ENCODE data around the gene APCDD1L. TPM values are rescaled to one million over a fixed set of nuclear protein-coding genes. Genes with fewer than 3 reads are reported as not detected.
A peak's percentile ranks its signal among the peaks of the same experiment; 100 is the strongest.
"Not testable (repeated sequence)": the region's sequence is repeated elsewhere in the genome, so short reads cannot be mapped to it uniquely, and the experiment has no call there.

The APCDD1L gene
- total and polyA plus RNA-seq, 8 donors = 0.16 to 1.8 (median 0.32) TPM

DNA sequence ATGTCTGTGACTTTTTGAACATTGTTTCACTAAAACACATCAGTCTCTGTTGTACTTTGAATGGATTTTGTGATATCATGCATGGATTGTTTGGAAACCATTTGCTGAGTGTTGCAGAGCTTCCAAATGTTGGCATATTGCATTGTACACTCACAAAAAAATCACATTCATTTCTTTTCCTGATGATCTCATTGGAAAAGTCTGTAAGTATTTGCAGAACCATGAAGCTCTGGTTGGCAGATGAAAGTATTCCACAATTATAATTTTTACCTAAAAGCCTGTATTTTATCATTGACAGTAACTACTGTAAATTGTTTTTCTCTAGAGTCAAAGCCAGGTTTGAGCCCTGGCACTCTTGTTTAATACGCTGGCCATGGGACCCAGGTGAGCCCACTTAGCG, 84.1 kb downstream of the APCDD1L start:
- Histone ChIP-seq H3K9me3 (no peaks in the 10 kb centered on the region), H3K27ac (no peak overlapping the region), H3K4me1 (peaks cover 5 to 6% (median 5%) of the 10 kb centered on the region in 3 donors), H3K4me3 (no peak overlapping the region), H3K36me3 (no peaks in the 10 kb centered on the region), H3K27me3 (no peaks in the 10 kb centered on the region)
- no peak for DNase-seq
- WGBS, 2 donors = 86 to 97% methylated on average over 2 of the region's 2 CpGs
- intact Hi-C loops (cut with DNase I) = no loop called here
- no peak for ATAC-seq
- TF ChIP-seq, protein P1, sequence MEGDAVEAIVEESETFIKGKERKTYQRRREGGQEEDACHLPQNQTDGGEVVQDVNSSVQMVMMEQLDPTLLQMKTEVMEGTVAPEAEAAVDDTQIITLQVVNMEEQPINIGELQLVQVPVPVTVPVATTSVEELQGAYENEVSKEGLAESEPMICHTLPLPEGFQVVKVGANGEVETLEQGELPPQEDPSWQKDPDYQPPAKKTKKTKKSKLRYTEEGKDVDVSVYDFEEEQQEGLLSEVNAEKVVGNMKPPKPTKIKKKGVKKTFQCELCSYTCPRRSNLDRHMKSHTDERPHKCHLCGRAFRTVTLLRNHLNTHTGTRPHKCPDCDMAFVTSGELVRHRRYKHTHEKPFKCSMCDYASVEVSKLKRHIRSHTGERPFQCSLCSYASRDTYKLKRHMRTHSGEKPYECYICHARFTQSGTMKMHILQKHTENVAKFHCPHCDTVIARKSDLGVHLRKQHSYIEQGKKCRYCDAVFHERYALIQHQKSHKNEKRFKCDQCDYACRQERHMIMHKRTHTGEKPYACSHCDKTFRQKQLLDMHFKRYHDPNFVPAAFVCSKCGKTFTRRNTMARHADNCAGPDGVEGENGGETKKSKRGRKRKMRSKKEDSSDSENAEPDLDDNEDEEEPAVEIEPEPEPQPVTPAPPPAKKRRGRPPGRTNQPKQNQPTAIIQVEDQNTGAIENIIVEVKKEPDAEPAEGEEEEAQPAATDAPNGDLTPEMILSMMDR (IDR thresholded peaks at IDR 0.05) = no peak
- no peak for FAIRE-seq

DNA sequence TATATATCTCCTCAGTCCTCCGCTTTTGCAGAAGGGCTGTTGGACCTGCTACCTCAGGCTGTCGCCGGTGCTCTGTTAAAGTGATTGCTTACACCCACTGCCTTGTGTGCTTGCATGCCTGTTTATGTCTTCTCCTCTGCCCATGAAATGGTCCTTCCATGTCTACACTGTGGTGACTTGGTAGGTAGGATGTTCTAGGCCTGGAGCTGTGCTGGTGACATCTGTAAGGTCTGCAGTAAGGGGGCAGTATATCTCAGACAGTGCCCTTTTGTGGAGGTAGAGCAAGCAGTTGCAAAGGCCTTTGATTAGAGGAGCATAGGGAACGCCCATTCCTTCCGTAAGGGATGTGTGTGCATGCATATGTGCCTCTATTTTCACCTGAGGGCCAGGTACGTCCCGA, 85.9 kb downstream of the APCDD1L start:
- TF ChIP-seq, protein P1 (IDR thresholded peaks at IDR 0.05) = no peak
- Histone ChIP-seq H3K4me3 (no peak overlapping the region), H3K4me1 (peaks cover 5 to 6% (median 5%) of the 10 kb centered on the region in 3 donors), H3K36me3 (no peaks in the 10 kb centered on the region), H3K27me3 (no peaks in the 10 kb centered on the region), H3K27ac (no peak overlapping the region), H3K9me3 (no peaks in the 10 kb centered on the region)
- no peak for ATAC-seq
- no peak for FAIRE-seq
- no peak for DNase-seq
- 89 to 99% methylated on average over 7 of the region's 7 CpGs for WGBS, 2 donors
- intact Hi-C loops (cut with DNase I) = no loop called here

DNA sequence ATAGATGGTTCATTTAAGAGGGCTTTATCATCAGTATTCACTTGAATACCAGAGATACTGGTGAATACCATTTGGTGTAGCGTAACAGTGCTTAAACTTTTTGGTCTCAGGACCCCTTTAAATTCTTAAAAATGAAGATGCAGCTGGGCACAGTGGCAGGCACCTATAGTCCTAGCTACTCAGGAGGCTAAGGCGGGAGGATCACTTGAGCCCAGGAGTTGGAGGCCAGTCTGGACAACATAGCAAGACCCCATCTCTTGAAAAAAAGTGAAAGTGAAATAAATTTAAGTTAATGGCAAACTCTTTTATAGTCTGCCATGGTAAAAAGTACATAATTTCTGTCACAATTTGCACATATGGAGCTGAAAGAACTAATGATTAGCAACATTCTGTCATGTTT, 86.8 kb downstream of the APCDD1L start:
- DNase-seq (no peak), FAIRE-seq (no peak), ATAC-seq (no peak)
- Histone ChIP-seq H3K4me3 (no peak overlapping the region), H3K36me3 (no peaks in the 10 kb centered on the region), H3K4me1 (peaks cover 5 to 6% (median 5%) of the 10 kb centered on the region in 3 donors), H3K9me3 (no peaks in the 10 kb centered on the region), H3K27me3 (no peaks in the 10 kb centered on the region), H3K27ac (no peak overlapping the region)
- TF ChIP-seq, protein P1 (IDR thresholded peaks at IDR 0.05) = no peak
- intact Hi-C loops (cut with DNase I) = no loop called here
- WGBS, 2 donors = 98 to 99% methylated on average over 2 of the region's 2 CpGs

DNA sequence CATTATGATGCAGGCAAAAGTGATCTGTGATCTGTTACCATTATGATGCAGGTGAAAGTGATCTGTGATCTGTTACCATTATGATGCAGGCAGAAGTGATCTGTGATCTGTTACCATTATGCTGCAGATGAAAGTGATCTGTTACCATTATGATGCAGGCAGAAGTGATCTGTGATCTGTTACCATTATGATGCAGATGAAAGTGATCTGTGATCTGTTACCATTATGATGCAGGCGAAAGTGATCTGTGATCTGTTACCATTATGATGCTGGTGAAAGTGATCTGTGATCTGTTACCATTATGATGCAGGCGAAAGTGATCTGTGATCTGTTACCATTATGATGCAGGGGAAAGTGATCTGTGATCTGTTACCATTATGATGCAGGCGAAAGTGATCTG, 87.6 kb downstream of the APCDD1L start:
- H3K27me3 ChIP-seq; H3K27ac ChIP-seq; H3K4me1 ChIP-seq; H3K36me3 ChIP-seq; H3K9me3 ChIP-seq; FAIRE-seq; intact Hi-C loops (cut with DNase I); H3K4me3 ChIP-seq; ATAC-seq; DNase-seq: not testable (repeated sequence)
- 95 to 97% methylated on average over 3 of the region's 3 CpGs for WGBS, 2 donors

DNA sequence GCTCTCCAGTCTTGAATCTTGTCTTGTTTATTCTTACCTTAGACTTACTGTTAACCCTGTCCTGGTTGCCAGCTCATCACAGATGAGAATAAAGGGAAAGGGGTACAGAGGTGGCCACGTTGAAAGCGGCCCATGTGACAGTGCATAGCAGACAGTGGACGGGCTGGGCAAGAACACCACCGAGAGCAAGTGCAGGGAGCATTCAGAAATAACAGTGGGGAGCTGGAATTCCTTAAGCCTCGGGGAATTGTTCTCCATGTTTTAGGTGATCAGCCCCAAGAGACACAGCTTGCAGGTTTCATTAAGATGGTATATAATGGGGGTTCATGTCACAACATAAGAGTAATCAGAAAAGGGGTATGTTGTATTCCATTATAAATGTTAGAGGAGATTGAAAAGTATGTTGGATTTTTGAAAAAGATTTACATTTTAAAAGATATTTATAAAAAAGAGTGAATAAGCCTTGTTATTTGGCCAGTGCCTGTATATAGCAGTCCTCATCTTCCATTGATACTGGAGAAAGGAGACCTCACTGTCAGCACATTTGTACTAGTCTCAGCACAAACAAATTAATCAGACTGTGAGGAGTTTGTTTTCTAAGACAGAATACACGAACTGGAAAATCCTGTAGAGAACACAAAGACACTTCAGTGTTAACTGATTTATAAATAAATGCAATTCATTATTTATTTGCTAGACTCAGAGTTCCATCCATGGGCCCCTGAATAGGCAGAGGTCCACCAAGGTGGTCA, 90.8 kb downstream of the APCDD1L start:
- ATAC-seq (peak in 1 of 4 donors; percentile 35), FAIRE-seq (no peak), DNase-seq (no peak)
- Histone ChIP-seq H3K27ac (no peak overlapping the region), H3K27me3 (no peaks in the 10 kb centered on the region), H3K4me1 (no peaks in the 10 kb centered on the region), H3K36me3 (peaks cover 0 to 5% (median 0%) of the 10 kb centered on the region in 3 donors), H3K4me3 (no peak overlapping the region), H3K9me3 (no peaks in the 10 kb centered on the region)
- WGBS, 2 donors = 80 to 82% methylated on average over 6 of the region's 6 CpGs
- intact Hi-C loops (cut with DNase I) = no loop called here
- TF ChIP-seq, protein P1 (IDR thresholded peaks at IDR 0.05) = no peak
